ENCODE results near the gene DUSP21. TPM values are rescaled to one million over a fixed set of nuclear protein-coding genes. Genes with fewer than 3 reads are reported as not detected.
"Not testable (repeated sequence)": the region's sequence is repeated elsewhere in the genome, so short reads cannot be mapped to it uniquely, and the experiment has no call there.

DUSP21 gene
- total RNA-seq, 4 donors from 2014 or later, result not detected

DNA sequence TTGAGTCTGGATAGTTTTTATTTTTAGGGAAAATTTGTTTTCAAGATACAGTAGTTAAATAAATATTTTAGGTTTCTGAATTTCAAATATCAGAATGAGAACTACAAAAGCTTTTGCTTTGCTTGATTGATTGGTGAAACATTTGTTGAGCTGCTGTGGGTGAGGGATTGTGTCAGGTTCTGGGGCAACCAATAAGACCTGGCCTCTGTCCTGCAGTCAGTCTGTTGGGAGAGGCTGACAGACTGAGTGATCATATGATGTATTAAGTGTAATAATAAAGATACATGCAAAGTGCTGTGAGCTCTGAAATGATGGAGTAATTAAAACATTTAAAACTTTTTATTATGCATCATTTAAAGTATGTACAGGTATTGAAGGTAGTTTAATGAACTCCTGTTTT, 38.8 kb downstream of the DUSP21 start:
- no peaks in the 10 kb centered on the region for H3K27me3 ChIP-seq
- H3K9me3 ChIP-seq, result no peaks in the 10 kb centered on the region
- H3K36me3 ChIP-seq, result no peaks in the 10 kb centered on the region
- no peak overlapping the region for H3K27ac ChIP-seq
- intact Hi-C loops (cut with DNase I), result no loop called here
- no peak for TF ChIP-seq POLR2A (IDR thresholded peaks at IDR 0.05)
- TF ChIP-seq CTCF (IDR thresholded peaks at IDR 0.05), result no peak
- peaks cover 13 to 27% of the 10 kb centered on the region in 2 donors for H3K4me1 ChIP-seq
- no peak for DNase-seq
- no peak overlapping the region for H3K4me3 ChIP-seq (replicated peaks in 1 of 3)

- WGBS, 2 donors, result 33 to 45% methylated on average over 4 of the region's 4 CpGs
- H3K4me1 ChIP-seq, result peaks cover 9 to 15% of the 10 kb centered on the region in 2 donors
- no peaks in the 10 kb centered on the region for H3K27me3 ChIP-seq
- TF ChIP-seq CTCF (IDR thresholded peaks at IDR 0.05), result no peak
- no peak for TF ChIP-seq POLR2A (IDR thresholded peaks at IDR 0.05)
- no peaks in the 10 kb centered on the region for H3K9me3 ChIP-seq
- H3K27ac ChIP-seq, result no peak overlapping the region
- H3K36me3 ChIP-seq, result no peaks in the 10 kb centered on the region
- intact Hi-C loops (cut with DNase I), result no loop called here
- no peak overlapping the region for H3K4me3 ChIP-seq (replicated peaks in 1 of 3)
- peak; percentile 55 for DNase-seq
These were observed 41.1 kb downstream of the DUSP21 start for GRCh38 chrX:44884944-44885343.

DNA sequence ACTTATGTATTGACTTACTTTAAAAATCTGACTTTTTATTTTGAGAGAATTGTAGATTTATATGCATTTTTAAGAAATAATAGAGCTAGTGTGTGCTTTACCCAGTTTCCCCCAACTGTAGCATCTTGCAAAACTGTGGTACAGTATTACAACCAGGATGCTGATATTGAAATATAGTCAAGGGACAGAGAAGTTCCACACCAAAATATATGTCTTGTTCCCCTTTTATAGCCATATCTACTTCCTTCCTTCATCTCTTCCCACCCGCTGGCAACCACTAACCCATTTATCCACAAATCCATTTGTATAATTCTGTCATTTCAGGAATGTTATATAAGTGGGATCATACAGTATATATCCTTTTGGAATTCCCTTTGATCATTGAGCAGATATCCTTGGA, 46.0 kb downstream of the DUSP21 start:
- DNase-seq, result no peak
- 83 to 86% methylated on average over 1 of the region's 1 CpG for WGBS, 2 donors
- H3K4me3 ChIP-seq (replicated peaks in 1 of 3), result no peak overlapping the region
- no peaks in the 10 kb centered on the region for H3K4me1 ChIP-seq
- TF ChIP-seq POLR2A (IDR thresholded peaks at IDR 0.05) (no peak), CTCF (IDR thresholded peaks at IDR 0.05) (no peak)
- no peak overlapping the region for H3K27ac ChIP-seq
- H3K36me3 ChIP-seq, result no peaks in the 10 kb centered on the region
- no peaks in the 10 kb centered on the region for H3K27me3 ChIP-seq
- no peaks in the 10 kb centered on the region for H3K9me3 ChIP-seq
- intact Hi-C loops (cut with DNase I), result no loop called here

GRCh38 chrX:44890247-44890646, 46.4 kb downstream of the DUSP21 start:
- no peak overlapping the region for H3K4me3 ChIP-seq (replicated peaks in 1 of 3)
- intact Hi-C loops (cut with DNase I), result no loop called here
- H3K36me3 ChIP-seq, result no peaks in the 10 kb centered on the region
- no peak overlapping the region for H3K27ac ChIP-seq
- no peaks in the 10 kb centered on the region for H3K4me1 ChIP-seq
- WGBS, 2 donors, result 72% methylated on average over 3 of the region's 3 CpGs
- no peaks in the 10 kb centered on the region for H3K27me3 ChIP-seq
- no peak for TF ChIP-seq POLR2A (IDR thresholded peaks at IDR 0.05)
- TF ChIP-seq CTCF (IDR thresholded peaks at IDR 0.05), result no peak
- DNase-seq, result no peak
- no peaks in the 10 kb centered on the region for H3K9me3 ChIP-seq

- intact Hi-C loops (cut with DNase I); DNase-seq; H3K4me1 ChIP-seq; H3K4me3 ChIP-seq (replicated peaks in 1 of 3); H3K36me3 ChIP-seq; H3K9me3 ChIP-seq; H3K27ac ChIP-seq; H3K27me3 ChIP-seq: not testable (repeated sequence)
- 95 to 97% methylated on average over 10 of the region's 10 CpGs for WGBS, 2 donors
These were observed 46.9 kb downstream of the DUSP21 start for GRCh38 chrX:44890687-44891086.

DNA sequence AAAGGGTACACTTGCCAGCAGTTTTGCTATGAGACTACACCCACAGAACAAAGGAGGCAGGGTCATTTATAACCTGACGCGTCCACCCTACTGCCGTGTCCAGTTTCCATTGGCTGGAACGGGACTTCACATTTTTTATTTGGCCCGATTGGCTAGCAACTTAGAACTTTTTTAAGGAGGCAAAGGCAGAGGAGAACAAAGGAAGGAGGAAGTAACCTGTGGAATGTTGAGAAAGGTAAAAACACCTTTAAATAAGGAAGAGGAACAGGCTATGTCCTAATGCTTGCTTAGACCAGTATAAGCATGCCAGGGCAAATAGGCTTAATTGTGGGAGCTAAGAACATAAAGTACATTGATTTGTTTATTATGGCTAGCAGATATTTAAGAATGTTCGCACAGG, 47.8 kb downstream of the DUSP21 start:
- intact Hi-C loops (cut with DNase I), result no loop called here
- 97 to 99% methylated on average over 6 of the region's 6 CpGs for WGBS, 2 donors
- no peak overlapping the region for H3K27ac ChIP-seq

More for the DNA sequence above, 47.8 kb downstream of the DUSP21 start:
- H3K9me3 ChIP-seq, result no peaks in the 10 kb centered on the region
- H3K4me3 ChIP-seq (replicated peaks in 1 of 3), result no peak overlapping the region
- H3K27me3 ChIP-seq, result no peaks in the 10 kb centered on the region
- TF ChIP-seq POLR2A (IDR thresholded peaks at IDR 0.05) (no peak), CTCF (IDR thresholded peaks at IDR 0.05) (no peak)
- H3K4me1 ChIP-seq, result no peaks in the 10 kb centered on the region
- no peak for DNase-seq
- H3K36me3 ChIP-seq, result no peaks in the 10 kb centered on the region

All from thyroid gland (tissue), 4 donors.